ENCODE measurements around the gene EMILIN3. TPM values are rescaled to one million over a fixed set of nuclear protein-coding genes. Genes with fewer than 3 reads are reported as not detected.
A peak's percentile ranks its signal among the peaks of the same experiment; 100 is the strongest.

EMILIN3 gene
- total RNA-seq, 1 donor from 2014 or later = 0.20 TPM

GRCh38 chr20:41329435-41330342 lies 36.9 kb downstream of the EMILIN3 start:
- Histone ChIP-seq H3K9ac (ENCODE audit: low read length) (peak overlapping the region; percentile 76), H2AFZ (ENCODE audit: low read depth, low read length) (peak overlapping the region; percentile 49), H3K4me1 (ENCODE audit: insufficient read depth, low read length) (peaks cover 21% of the 10 kb centered on the region), H4K20me1 (ENCODE audit: insufficient read depth, low read length) (no peaks in the 10 kb centered on the region), H3K27me3 (ENCODE audit: insufficient read depth, low read length) (no peaks in the 10 kb centered on the region), H3K4me2 (ENCODE audit: low read length) (peak overlapping the region; percentile 75), H3K9me3 (ENCODE audit: insufficient read depth, low read depth, low read length) (no peaks in the 10 kb centered on the region), H3K4me3 (ENCODE audit: insufficient read depth, low read depth, low read length) (no peak overlapping the region), H3K79me2 (ENCODE audit: insufficient read depth, low read length) (no peaks in the 10 kb centered on the region), H3K27ac (ENCODE audit: low read depth, low read length) (peak overlapping the region; percentile 91), H3K36me3 (ENCODE audit: insufficient read depth, low read length) (no peaks in the 10 kb centered on the region)
- peak; percentile 80 for FAIRE-seq
- Mint-ChIP-seq H3K27me3 (ENCODE audit: low read depth, unreplicated experiment) (no peaks in the 10 kb centered on the region), H3K4me1 (ENCODE audit: low read depth, unreplicated experiment) (peaks cover 28% of the 10 kb centered on the region), H3K36me3 (ENCODE audit: low read depth, unreplicated experiment) (no peaks in the 10 kb centered on the region), H3K4me3 (ENCODE audit: unreplicated experiment) (peak overlapping the region; percentile 12), H3K27ac (ENCODE audit: unreplicated experiment) (peak overlapping the region; percentile 97), H3K9me3 (ENCODE audit: unreplicated experiment) (no peaks in the 10 kb centered on the region)
- peak; percentile 98 for DNase-seq (ENCODE audit: low read depth)
- no peak for TF ChIP-seq EZH2 (IDR thresholded peaks at IDR 0.05; ENCODE audit: insufficient read depth, low read length)
- no peak for TF ChIP-seq CTCF (IDR thresholded peaks at IDR 0.05; ENCODE audit: insufficient read depth, low read depth, low read length)

- Histone ChIP-seq H3K4me2 (ENCODE audit: low read length) (no peak overlapping the region), H3K36me3 (ENCODE audit: insufficient read depth, low read length) (no peaks in the 10 kb centered on the region), H4K20me1 (ENCODE audit: insufficient read depth, low read length) (no peaks in the 10 kb centered on the region), H3K79me2 (ENCODE audit: insufficient read depth, low read length) (no peaks in the 10 kb centered on the region), H2AFZ (ENCODE audit: low read depth, low read length) (peak overlapping the region; percentile 24), H3K27ac (ENCODE audit: low read depth, low read length) (no peak overlapping the region), H3K9ac (ENCODE audit: low read length) (no peak overlapping the region), H3K4me1 (ENCODE audit: insufficient read depth, low read length) (peaks cover 21% of the 10 kb centered on the region), H3K27me3 (ENCODE audit: insufficient read depth, low read length) (no peaks in the 10 kb centered on the region), H3K9me3 (ENCODE audit: insufficient read depth, low read depth, low read length) (no peaks in the 10 kb centered on the region), H3K4me3 (ENCODE audit: insufficient read depth, low read depth, low read length) (no peak overlapping the region)
- DNase-seq (ENCODE audit: low read depth) (no peak), FAIRE-seq (no peak)
- TF ChIP-seq CTCF (IDR thresholded peaks at IDR 0.05; ENCODE audit: insufficient read depth, low read depth, low read length) (no peak), EZH2 (IDR thresholded peaks at IDR 0.05; ENCODE audit: insufficient read depth, low read length) (no peak)
- Mint-ChIP-seq H3K9me3 (ENCODE audit: unreplicated experiment) (no peaks in the 10 kb centered on the region), H3K27me3 (ENCODE audit: low read depth, unreplicated experiment) (no peaks in the 10 kb centered on the region), H3K4me1 (ENCODE audit: low read depth, unreplicated experiment) (peaks cover 28% of the 10 kb centered on the region), H3K36me3 (ENCODE audit: low read depth, unreplicated experiment) (no peaks in the 10 kb centered on the region), H3K4me3 (ENCODE audit: unreplicated experiment) (no peak overlapping the region), H3K27ac (ENCODE audit: unreplicated experiment) (peak overlapping the region; percentile 44)
Observed at GRCh38 chr20:41327178-41327577, 39.4 kb downstream of the EMILIN3 start.

- Mint-ChIP-seq H3K36me3 (ENCODE audit: low read depth, unreplicated experiment) (peaks cover 1% of the 10 kb centered on the region), H3K4me1 (ENCODE audit: low read depth, unreplicated experiment) (peaks cover 11% of the 10 kb centered on the region), H3K9me3 (ENCODE audit: unreplicated experiment) (no peaks in the 10 kb centered on the region), H3K27me3 (ENCODE audit: low read depth, unreplicated experiment) (no peaks in the 10 kb centered on the region), H3K4me3 (ENCODE audit: unreplicated experiment) (no peak overlapping the region), H3K27ac (ENCODE audit: unreplicated experiment) (no peak overlapping the region)
- H4K20me1 ChIP-seq (ENCODE audit: insufficient read depth, low read length) = no peaks in the 10 kb centered on the region
- no peak overlapping the region for H3K4me3 ChIP-seq (ENCODE audit: insufficient read depth, low read depth, low read length)
- H3K36me3 ChIP-seq (ENCODE audit: insufficient read depth, low read length) = no peaks in the 10 kb centered on the region
- no peak overlapping the region for H3K27ac ChIP-seq (ENCODE audit: low read depth, low read length)
- DNase-seq (ENCODE audit: low read depth) = no peak
- peaks cover 9% of the 10 kb centered on the region for H3K4me1 ChIP-seq (ENCODE audit: insufficient read depth, low read length)
- H3K79me2 ChIP-seq (ENCODE audit: insufficient read depth, low read length) = peaks cover 3% of the 10 kb centered on the region
- H3K9me3 ChIP-seq (ENCODE audit: insufficient read depth, low read depth, low read length) = no peaks in the 10 kb centered on the region
- H3K9ac ChIP-seq (ENCODE audit: low read length) = no peak overlapping the region
- no peaks in the 10 kb centered on the region for H3K27me3 ChIP-seq (ENCODE audit: insufficient read depth, low read length)
- no peak overlapping the region for H3K4me2 ChIP-seq (ENCODE audit: low read length)
- TF ChIP-seq CTCF (IDR thresholded peaks at IDR 0.05; ENCODE audit: insufficient read depth, low read depth, low read length) = no peak
- no peak for TF ChIP-seq EZH2 (IDR thresholded peaks at IDR 0.05; ENCODE audit: insufficient read depth, low read length)
- FAIRE-seq = no peak
- no peak overlapping the region for H2AFZ ChIP-seq (ENCODE audit: low read depth, low read length)
Observed at GRCh38 chr20:41320976-41321375, 45.6 kb downstream of the EMILIN3 start.

Measured in astrocyte (in vitro differentiated cells and primary cell).